ENCODE data around the gene IGSF3.
A peak's percentile ranks its signal among the peaks of the same experiment; 100 is the strongest.

The IGSF3 gene

DNA sequence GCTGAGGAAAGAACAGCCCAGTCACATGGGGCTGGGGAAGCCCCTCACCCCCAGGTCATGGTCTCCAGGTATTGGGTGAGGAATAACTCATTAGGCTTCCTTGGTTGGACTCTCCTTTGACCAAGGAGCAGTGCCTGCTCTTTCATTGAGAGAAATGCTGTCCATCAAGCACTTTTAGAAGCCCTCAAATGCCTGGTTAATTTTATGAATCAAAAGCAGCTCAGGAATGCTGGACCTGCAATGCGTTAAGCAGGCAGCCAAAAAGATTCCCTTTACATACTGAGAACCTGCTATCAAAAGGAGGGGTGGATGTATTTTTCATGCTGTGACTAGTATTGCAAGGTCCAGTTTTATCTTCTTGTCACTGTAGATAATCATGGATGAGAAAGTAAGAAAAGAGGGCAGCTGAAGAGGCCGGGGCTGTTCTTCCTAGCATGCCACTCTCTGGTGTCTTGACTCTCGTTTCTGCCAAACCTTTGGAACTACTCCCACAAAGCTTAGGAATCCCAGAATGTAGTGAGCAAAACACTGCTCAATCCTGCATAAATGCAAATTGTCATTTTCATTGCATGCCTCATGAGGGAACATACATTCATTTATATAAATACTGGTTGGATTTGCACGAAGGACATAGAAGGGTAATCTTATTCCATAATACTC is 94.6 kb downstream of the IGSF3 start:
- H3K4me3 ChIP-seq (replicated peaks; ENCODE audit: low read depth, low read length) = no peak overlapping the region
- no peak for DNase-seq (ENCODE audit: extremely low read depth, insufficient read length)
- no peaks in the 10 kb centered on the region for H3K36me3 ChIP-seq (ENCODE audit: control insufficient read depth, insufficient read depth, low read length)
- H3K27me3 ChIP-seq (replicated peaks; ENCODE audit: control insufficient read depth, insufficient read depth, low read length) = no peaks in the 10 kb centered on the region
- TF ChIP-seq, protein P1, sequence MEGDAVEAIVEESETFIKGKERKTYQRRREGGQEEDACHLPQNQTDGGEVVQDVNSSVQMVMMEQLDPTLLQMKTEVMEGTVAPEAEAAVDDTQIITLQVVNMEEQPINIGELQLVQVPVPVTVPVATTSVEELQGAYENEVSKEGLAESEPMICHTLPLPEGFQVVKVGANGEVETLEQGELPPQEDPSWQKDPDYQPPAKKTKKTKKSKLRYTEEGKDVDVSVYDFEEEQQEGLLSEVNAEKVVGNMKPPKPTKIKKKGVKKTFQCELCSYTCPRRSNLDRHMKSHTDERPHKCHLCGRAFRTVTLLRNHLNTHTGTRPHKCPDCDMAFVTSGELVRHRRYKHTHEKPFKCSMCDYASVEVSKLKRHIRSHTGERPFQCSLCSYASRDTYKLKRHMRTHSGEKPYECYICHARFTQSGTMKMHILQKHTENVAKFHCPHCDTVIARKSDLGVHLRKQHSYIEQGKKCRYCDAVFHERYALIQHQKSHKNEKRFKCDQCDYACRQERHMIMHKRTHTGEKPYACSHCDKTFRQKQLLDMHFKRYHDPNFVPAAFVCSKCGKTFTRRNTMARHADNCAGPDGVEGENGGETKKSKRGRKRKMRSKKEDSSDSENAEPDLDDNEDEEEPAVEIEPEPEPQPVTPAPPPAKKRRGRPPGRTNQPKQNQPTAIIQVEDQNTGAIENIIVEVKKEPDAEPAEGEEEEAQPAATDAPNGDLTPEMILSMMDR (IDR thresholded peaks at IDR 0.05; ENCODE audit: insufficient read depth, low read length, poor library complexity, severe bottlenecking) = no peak

DNA sequence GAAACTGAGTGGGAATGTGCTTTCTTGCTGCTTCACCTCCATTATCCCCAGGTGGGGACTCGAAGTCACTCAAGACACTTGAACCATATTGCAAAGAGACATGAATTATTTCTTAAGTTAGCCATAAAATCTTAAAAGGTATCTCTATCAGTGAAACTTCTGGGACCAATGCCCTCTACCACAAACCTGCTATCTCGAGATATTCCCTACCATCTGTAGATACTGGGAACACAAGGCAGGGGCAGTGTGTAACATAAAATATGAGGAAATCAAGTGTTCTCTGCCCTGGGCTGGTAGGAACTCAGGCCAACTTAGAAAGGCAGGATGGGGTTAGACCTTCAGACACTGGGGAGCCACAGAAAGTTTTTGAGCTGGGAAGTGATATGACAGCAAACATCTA is 95.4 kb downstream of the IGSF3 start:
- DNase-seq (ENCODE audit: extremely low read depth, insufficient read length) = no peak
- no peak overlapping the region for H3K4me3 ChIP-seq (replicated peaks; ENCODE audit: low read depth, low read length)
- H3K36me3 ChIP-seq (ENCODE audit: control insufficient read depth, insufficient read depth, low read length) = no peaks in the 10 kb centered on the region

DNA sequence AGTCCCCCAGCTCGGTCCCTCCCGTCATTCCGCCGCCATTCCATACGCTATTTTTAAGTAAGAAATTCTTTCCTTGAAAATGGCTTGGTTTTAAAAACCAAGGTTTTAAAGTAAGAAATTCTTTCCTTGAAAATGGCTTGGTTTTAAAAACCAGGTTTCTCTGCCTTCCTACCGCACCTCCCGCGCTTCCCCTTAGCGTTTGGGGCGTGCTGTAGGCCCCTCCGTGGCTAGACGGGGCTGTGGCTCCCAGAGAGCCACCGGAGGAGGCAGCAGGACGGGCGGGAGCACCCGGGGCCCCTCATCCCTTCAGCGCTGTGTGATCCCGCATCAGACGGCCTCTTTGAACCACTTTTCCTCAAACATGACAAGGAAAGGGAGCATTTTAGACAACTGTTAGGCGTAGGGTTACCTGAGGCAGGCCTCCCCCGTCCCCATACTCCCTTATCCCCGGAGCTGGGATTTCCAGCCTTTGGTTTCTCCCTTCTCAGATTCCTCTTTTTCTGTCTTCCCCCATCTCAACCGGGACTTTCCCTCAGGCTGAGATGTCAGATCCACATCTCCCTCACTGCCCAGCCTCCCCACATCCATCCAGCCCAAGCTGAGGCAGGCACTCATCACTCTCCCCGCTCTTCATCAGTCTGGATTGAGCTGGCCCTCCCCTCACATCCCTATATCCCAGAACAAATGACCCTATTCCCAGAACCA is 96.2 kb downstream of the IGSF3 start:
- no peak for DNase-seq (ENCODE audit: extremely low read depth, insufficient read length)
- Histone ChIP-seq H3K36me3 (ENCODE audit: control insufficient read depth, insufficient read depth, low read length) (no peaks in the 10 kb centered on the region), H3K27me3 (replicated peaks; ENCODE audit: control insufficient read depth, insufficient read depth, low read length) (no peaks in the 10 kb centered on the region), H3K4me3 (replicated peaks; ENCODE audit: low read depth, low read length) (peak overlapping the region; percentile 96)
- TF ChIP-seq, protein P1 (IDR thresholded peaks at IDR 0.05; ENCODE audit: insufficient read depth, low read length, poor library complexity, severe bottlenecking) = no peak

More for the DNA sequence above, 95.4 kb downstream of the IGSF3 start:
- TF ChIP-seq, protein P1 (IDR thresholded peaks at IDR 0.05; ENCODE audit: insufficient read depth, low read length, poor library complexity, severe bottlenecking) = no peak
- no peaks in the 10 kb centered on the region for H3K27me3 ChIP-seq (replicated peaks; ENCODE audit: control insufficient read depth, insufficient read depth, low read length)

DNA sequence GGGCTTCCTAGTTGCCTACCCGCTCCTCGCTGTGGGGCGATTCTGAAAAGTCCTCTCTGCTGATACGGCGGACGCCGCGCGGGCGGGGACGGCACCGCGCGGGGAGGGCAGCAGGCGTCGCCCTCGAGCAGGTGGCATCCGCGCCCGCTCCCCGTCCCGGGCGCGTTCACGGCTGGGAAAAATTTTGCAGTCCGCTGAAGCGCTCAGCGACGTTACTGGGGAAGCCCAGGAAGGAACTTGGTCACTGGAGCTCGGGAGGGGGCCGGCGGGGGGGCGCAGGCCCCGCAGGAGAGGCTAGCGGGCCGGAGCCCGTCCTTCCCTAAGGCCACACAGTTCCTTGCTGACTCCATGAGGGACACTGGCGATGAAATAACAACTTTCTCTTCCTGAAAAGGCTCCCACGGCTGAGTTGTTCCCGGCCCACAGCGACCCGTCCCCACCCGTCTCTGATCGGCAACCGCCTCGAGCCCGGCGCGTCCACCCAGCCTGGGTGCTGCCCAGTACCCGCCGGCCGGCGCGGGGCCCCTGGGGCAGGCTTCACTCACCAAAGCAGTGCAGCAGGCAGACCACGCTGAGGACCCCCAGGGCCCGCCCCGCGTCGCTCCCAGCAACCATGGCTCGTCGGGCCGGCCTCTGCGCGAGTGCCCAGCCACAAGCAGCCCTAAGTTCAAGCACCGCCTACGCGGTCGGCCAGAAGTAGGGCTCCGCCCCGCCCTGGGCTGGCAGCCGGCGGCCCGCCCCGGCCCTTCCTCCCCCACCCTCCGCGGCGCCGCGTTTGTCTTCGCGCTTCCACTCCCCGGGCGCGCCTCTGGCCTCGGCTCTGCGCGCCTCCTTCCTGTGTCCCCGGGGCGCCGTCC is 96.9 kb downstream of the IGSF3 start, which contains the start of gene CD58:
TSS of gene CD58 (minus strand) at position 669 of the 857 bp plus-strand sequence. CDS start at position 615, 54 bp downstream.
- TF ChIP-seq, protein P1 (IDR thresholded peaks at IDR 0.05; ENCODE audit: insufficient read depth, low read length, poor library complexity, severe bottlenecking) = peak; percentile 48
- Histone ChIP-seq H3K36me3 (ENCODE audit: control insufficient read depth, insufficient read depth, low read length) (no peaks in the 10 kb centered on the region), H3K4me3 (replicated peaks; ENCODE audit: low read depth, low read length) (peak within 1 kb of the TSS; percentile 96), H3K27me3 (replicated peaks; ENCODE audit: control insufficient read depth, insufficient read depth, low read length) (no peaks in the 10 kb centered on the region)
- DNase-seq (ENCODE audit: extremely low read depth, insufficient read length) = peak; percentile 96

DNA sequence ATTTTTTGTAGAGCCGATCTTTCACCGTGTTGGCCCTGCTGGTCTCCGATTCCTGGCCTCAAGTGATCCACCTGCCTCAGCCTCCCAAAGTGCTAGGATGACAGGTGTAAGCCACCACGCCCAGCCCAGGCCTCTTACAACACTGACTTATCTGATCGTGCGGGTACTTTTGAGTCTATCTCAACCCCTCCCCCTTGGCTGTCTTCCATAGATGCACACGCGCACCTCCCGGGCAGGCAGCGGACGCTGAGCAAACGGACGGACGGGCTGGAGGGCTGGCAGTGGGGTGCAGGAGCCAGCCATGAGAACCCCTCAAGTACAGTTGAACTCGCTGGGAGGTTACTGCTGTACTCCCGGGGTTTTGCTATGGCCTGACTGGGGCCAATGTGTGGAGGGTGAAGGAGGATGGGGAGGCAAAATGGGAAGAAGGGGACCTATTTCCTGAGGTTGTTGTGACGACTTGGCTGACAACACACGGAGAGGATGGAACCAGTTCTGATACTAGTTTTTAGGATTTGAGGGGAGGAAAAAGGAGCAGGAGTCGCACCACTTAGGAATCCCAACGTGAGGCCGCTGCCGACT is 97.7 kb downstream of the IGSF3 start:
- DNase-seq (ENCODE audit: extremely low read depth, insufficient read length) = peak; percentile 77
- peak overlapping the region; percentile 96 for H3K4me3 ChIP-seq (replicated peaks; ENCODE audit: low read depth, low read length)
- TF ChIP-seq, protein P1 (IDR thresholded peaks at IDR 0.05; ENCODE audit: insufficient read depth, low read length, poor library complexity, severe bottlenecking) = no peak
- no peaks in the 10 kb centered on the region for H3K27me3 ChIP-seq (replicated peaks; ENCODE audit: control insufficient read depth, insufficient read depth, low read length)
- H3K36me3 ChIP-seq (ENCODE audit: control insufficient read depth, insufficient read depth, low read length) = no peaks in the 10 kb centered on the region; the same call in 1 of the 2 replicates

Data from GM06990 (cell line).